Spleen (tissue), 11 donors: ENCODE measurements around the gene IBA57. TPM values are rescaled to one million over a fixed set of nuclear protein-coding genes. Genes with fewer than 3 reads are reported as not detected.

Experiments used
- DNase-seq: peaks from one replicate; pipeline ENCODE4 v3.0.0-alpha.2; 2020
- H3K27ac ChIP-seq, 8 donors: fragments of 200-600 bp; sonication (generic) in 7 of 8; 1 replicate in 4 of 8; 2 replicates in 4 of 8; pipeline versions ENCODE4 v1.5.0 to v1.8.0; 2016 to 2021; ENCODE audit warnings: inconsistent platforms in 4 of 8, mild to moderate bottlenecking in 4 of 8, moderate library complexity in 1 of 8
- H3K27me3 ChIP-seq, 7 donors: fragments of 200-600 bp; sonication (generic) in 6 of 7; replicated peaks in 1 of 7; 1 replicate in 4 of 7; 2 replicates in 3 of 7; pipeline versions ENCODE4 v1.5.0 to v1.8.0; 2016 to 2021; ENCODE audit warnings: inconsistent platforms in 3 of 7, mild to moderate bottlenecking in 1 of 7
- H3K36me3 ChIP-seq, 6 donors: fragments of 200-600 bp; sonication (generic) in 5 of 6; 1 replicate in 4 of 6; 2 replicates in 2 of 6; pipeline versions ENCODE4 v1.5.0 to v1.8.0; 2016 to 2021; ENCODE audit warnings: inconsistent platforms in 2 of 6
- H3K4me1 ChIP-seq, 6 donors: fragments of 200-600 bp; sonication (generic) in 5 of 6; 1 replicate in 3 of 6; 2 replicates in 3 of 6; pipeline versions ENCODE4 v1.5.0 to v1.8.0; 2016 to 2021; ENCODE audit warnings: inconsistent platforms in 3 of 6
- H3K4me3 ChIP-seq, 8 donors: fragments of 200-600 bp; sonication (generic) in 7 of 8; 1 replicate in 4 of 8; 2 replicates in 4 of 8; pipeline versions ENCODE4 v1.5.0 to v1.8.0; 2016 to 2021; ENCODE audit warnings: inconsistent platforms in 4 of 8, mild to moderate bottlenecking in 4 of 8, moderate library complexity in 2 of 8
- H3K9me3 ChIP-seq, 8 donors: fragments of 200-600 bp; sonication (generic) in 7 of 8; 1 replicate in 4 of 8; 2 replicates in 4 of 8; pipeline versions ENCODE4 v1.5.0 to v1.8.0; 2016 to 2021; ENCODE audit warnings: inconsistent platforms in 4 of 8
- POLR2A ChIP-seq, 3 donors: fragments of 450-650 bp; IDR thresholded peaks; one replicate each; pipeline ENCODE4 v1.5.1; 2017; ENCODE audit warnings: antibody characterized with exemption in 3 of 3, mild to moderate bottlenecking in 1 of 3
- POLR2AphosphoS5 ChIP-seq, 3 donors: sonication (generic); formaldehyde crosslinking; IDR thresholded peaks; one replicate each; pipeline ENCODE4 v1.5.1; 2017; ENCODE audit warnings: antibody characterized with exemption in 3 of 3
- WGBS, 5 donors: extraction: QIAGEN DNeasy Blood & Tissue Kit in 3 of 5; methylation state at CpG; one replicate each; pipeline versions ENCODE4 v1.1.5 to v1.1.7; 2013 to 2018; 5-methylcytosine and 5-hydroxymethylcytosine counted together
- intact Hi-C: fragments of 100-400 bp; cut with DNase I; formaldehyde crosslinking; loops from one replicate; pipeline ENCODE4 v1.15.0; 2023; ENCODE audit warnings: low total_unique reads
- polyA plus RNA-seq, 3 donors: library from polyadenylated mRNA; stranded (reverse); fragments of 200-250 nt; gene quantifications; one replicate each; pipeline ENCODE4 v1.2.1, GENCODE V29; 2013
- total RNA-seq, 7 donors: library from RNA; depleted of rRNA in 3 of 7; stranded (reverse); fragments of >200 nt in 3 of 7; fragmentation: NEBNext Ultra II Directional in 4 of 7; extraction: Animal tissue kit (Norgen Biotek cat#: 25700) in 4 of 7; gene quantifications; one replicate each; pipeline versions ENCODE4 v1.1.0 to v1.2.1, GENCODE V29; 2016 to 2021
- TF ChIP-seq, protein P1 (sequence below), 11 experiments: fragments of 200-600 bp in 7 of 11; fragments of 450-650 bp in 4 of 11; sonication (generic) in 4 of 11; IDR thresholded peaks in 8 of 11; conservative IDR thresholded peaks in 3 of 11; 1 replicate in 7 of 11; 2 replicates in 4 of 11; pipeline versions ENCODE4 v1.4.0 to v1.8.0; 2016 to 2021; ENCODE audit warnings: antibody characterized with exemption in 11 of 11, inconsistent platforms in 4 of 11, mild to moderate bottlenecking in 1 of 11
- donor health status: healthy with polysubstance abuse.
- donor health status: DM: no; HTN: no; CAD: no; lungs with moderate emphysema.
- donor health status: DM: no; HTN: no; CAD: no.
- donor health status: Bipolar disorder and iron deficiency.
- donor health status: healthy.
- donor health status: DM: no; HTN: no; CAD: no.
- donor health status: DM: yes; HTN: yes; CAD: no.

Gene IBA57
- total and polyA plus RNA-seq, 10 donors = 0.59 to 14.7 (median 9.3) TPM

DNA sequence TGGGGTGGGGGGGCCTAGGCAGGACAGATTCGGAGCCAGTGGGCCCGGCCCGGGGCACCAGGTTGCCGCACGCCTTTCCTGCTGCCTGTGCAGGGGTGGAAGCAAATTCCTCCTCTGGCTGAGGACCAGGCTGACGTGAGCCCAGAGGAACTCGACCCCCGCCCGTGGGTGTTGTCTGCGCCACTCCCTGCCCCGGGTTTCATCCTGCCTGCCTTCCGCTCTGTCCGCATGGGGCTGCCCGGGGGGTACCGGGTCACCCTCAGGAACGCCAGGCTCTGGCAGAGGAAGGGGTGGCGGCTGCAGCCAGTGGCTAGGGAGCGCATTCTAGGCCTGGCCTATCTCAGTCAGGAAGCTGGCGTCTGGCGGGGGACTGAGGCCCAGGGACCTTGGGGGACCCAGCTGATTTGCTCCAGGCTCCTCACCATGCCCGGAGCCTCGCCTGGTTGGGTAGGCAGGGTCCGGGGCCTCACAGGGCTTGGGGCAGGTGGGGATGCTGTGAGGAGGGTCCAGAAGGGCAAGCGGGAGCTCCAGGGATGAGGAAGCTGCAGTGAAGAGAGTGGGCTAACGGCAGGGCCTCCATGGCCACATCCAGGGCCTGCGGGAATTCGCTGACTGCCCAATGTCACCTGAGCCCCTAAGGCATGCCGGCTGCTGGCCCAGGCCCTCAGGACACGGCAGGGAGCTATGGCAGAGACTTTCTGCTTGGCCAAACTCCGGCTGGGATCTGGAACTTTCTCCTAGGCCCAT is 2.4 kb upstream of the IBA57 start:
- Histone ChIP-seq H3K4me1 (peaks cover 19 to 60% (median 39%) of the 10 kb centered on the region in 6 donors), H3K4me3 (no peak overlapping the region), H3K36me3 (peaks cover 0 to 4% (median 0%) of the 10 kb centered on the region in 6 donors), H3K9me3 (no peaks in the 10 kb centered on the region), H3K27ac (peak overlapping the region; percentile 28 to 100 (median 78)), H3K27me3 (peaks cover 0 to 22% (median 0%) of the 10 kb centered on the region in 7 donors)
- TF ChIP-seq POLR2A (IDR thresholded peaks at IDR 0.05) (no peak), POLR2AphosphoS5 (IDR thresholded peaks at IDR 0.05) (peak; percentile 60 to 81 (median 77))
- TF ChIP-seq, protein P1, sequence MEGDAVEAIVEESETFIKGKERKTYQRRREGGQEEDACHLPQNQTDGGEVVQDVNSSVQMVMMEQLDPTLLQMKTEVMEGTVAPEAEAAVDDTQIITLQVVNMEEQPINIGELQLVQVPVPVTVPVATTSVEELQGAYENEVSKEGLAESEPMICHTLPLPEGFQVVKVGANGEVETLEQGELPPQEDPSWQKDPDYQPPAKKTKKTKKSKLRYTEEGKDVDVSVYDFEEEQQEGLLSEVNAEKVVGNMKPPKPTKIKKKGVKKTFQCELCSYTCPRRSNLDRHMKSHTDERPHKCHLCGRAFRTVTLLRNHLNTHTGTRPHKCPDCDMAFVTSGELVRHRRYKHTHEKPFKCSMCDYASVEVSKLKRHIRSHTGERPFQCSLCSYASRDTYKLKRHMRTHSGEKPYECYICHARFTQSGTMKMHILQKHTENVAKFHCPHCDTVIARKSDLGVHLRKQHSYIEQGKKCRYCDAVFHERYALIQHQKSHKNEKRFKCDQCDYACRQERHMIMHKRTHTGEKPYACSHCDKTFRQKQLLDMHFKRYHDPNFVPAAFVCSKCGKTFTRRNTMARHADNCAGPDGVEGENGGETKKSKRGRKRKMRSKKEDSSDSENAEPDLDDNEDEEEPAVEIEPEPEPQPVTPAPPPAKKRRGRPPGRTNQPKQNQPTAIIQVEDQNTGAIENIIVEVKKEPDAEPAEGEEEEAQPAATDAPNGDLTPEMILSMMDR (IDR thresholded peaks at IDR 0.05 in 8 of 11, conservative IDR thresholded peaks at IDR 0.05 in 3 of 11) = no peak
- intact Hi-C loops = no loop called here
- WGBS, 5 donors = 38 to 71% (median 43%) methylated on average over 9 to 30 of the region's 30 CpGs
- DNase-seq = peak; percentile 87

DNA sequence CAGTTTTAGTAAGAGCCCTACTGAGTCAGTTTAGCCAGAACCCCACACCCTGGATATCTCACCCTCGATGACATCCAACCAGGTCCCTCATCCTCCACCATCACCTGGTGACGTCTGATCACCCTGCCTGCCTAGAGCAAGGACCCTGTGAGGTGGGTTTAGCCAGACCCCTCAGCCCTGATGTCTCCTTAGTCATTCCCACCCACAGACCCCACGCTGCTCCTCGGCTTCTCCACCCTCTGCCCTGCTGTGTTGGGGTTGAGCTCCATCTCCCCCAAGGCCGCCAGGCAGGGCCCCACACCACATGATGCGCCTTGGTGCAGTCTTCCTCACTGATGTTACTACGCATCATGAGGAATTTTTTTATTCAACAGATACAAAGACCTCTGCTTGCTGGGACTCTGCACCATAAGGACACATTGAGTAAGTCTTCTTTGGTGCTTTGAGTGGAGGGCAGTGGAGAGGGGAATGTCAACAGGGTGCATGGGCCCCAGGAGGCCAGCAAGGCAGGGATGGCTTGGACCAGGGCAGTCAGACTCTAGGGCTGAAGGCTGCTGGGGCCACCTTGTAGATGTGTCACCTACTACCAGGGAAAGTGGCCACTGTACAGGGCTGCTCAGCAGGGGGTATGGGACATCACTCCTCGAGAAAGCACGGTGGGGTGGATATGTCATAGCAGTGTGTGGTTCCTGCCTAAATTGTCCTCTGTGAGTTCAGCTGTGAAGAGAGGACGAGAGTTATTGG is 1.7 kb upstream of the IBA57 start:
- peak; percentile 77 for DNase-seq
- intact Hi-C loops = no loop called here
- no peaks in the 10 kb centered on the region for H3K9me3 ChIP-seq
- WGBS, 5 donors = 90 to 96% (median 91%) methylated on average over 10 of the region's 10 CpGs
- H3K4me3 ChIP-seq = no peak overlapping the region
- peaks cover 19 to 66% (median 39%) of the 10 kb centered on the region in 6 donors for H3K4me1 ChIP-seq
- peaks cover 0 to 19% (median 0%) of the 10 kb centered on the region in 7 donors for H3K27me3 ChIP-seq
- peak overlapping the region in 7 of 8 donors; percentile 67 to 100 (median 100) for H3K27ac ChIP-seq
- H3K36me3 ChIP-seq = peaks cover 0 to 11% (median 0%) of the 10 kb centered on the region in 6 donors
- no peak for TF ChIP-seq POLR2AphosphoS5 (IDR thresholded peaks at IDR 0.05)
- TF ChIP-seq, protein P1 (IDR thresholded peaks at IDR 0.05 in 8 of 11, conservative IDR thresholded peaks at IDR 0.05 in 3 of 11) = no peak
- no peak for TF ChIP-seq POLR2A (IDR thresholded peaks at IDR 0.05)

DNA sequence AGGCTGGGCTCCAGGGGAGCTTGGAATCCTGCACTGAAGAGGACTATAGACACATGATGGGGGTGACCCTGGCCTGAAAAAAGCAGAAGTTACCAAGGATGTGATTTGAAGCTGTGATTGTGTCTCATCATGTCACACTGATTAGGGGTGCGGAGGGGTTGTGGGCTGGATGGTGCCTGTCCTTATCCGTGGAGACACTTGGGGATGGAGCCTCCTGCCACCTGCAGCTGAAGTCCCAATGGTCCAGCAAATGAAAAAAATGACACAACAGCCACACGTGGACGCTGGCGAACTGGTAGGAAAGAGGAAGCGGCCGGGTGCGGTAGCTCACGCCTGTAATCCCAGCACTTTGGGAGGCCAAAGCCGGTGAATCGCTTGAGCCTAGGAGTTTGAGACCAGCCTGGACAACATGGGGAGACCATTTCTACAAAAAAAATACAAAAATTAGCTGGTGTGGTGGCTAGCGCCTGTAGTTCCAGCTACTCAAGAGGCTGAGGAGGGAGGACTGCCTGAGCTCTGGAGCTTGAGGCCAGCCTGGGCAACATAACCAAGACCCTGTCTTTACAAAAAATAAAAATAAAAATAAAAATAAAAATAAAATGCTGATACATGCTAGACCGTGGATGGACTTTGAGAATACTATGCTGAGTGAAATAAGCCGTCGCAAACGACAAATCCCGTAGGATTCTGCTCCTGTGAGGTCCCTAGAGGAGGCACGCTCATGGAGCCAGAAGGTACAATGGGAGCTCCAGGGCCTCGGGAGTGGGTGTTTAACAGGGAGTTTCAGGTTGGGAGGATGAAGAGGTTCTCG is 838 bp upstream of the IBA57 start:
- H3K27ac ChIP-seq = peak overlapping the region; percentile 89 to 100 (median 100)
- H3K4me3 ChIP-seq = peak overlapping the region; percentile 22 to 78 (median 60)
- TF ChIP-seq, protein P1 (IDR thresholded peaks at IDR 0.05 in 8 of 11, conservative IDR thresholded peaks at IDR 0.05 in 3 of 11) = no peak
- TF ChIP-seq POLR2AphosphoS5 (IDR thresholded peaks at IDR 0.05) = no peak
- TF ChIP-seq POLR2A (IDR thresholded peaks at IDR 0.05) = no peak
- H3K36me3 ChIP-seq = peaks cover 0 to 13% (median 0%) of the 10 kb centered on the region in 6 donors
- no peaks in the 10 kb centered on the region for H3K9me3 ChIP-seq
- intact Hi-C loops = no loop called here
- H3K27me3 ChIP-seq = peaks cover 0 to 17% (median 0%) of the 10 kb centered on the region in 7 donors
- WGBS, 5 donors = 36 to 51% (median 45%) methylated on average over 20 of the region's 20 CpGs
- peak; percentile 85 for DNase-seq
- peaks cover 19 to 70% (median 39%) of the 10 kb centered on the region in 6 donors for H3K4me1 ChIP-seq
